ENCODE data around the gene HABP2. TPM values are rescaled to one million over a fixed set of nuclear protein-coding genes. Genes with fewer than 3 reads are reported as not detected.

HABP2 gene
- polyA plus RNA-seq, 1 donor from 2014 or later = not detected

DNA sequence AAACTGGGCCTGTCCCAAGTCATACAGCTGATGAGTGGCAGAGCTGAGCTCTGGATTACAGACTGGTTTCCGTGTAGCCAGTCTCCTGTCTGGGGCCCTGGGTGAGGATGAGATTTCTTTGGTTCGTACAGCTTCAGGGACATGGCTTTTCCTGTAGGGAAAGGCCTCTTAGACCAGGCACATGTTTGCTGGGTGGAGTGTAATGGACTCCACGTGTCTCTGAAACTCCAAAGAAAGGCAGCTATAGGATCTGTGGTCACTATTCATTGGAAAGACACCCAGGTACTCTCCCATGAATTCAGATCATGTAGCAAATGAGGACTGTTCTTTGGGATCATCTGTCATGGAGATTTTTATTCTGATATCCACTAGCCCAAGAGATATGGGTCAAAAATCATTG lies 2.4 kb downstream of the HABP2 start:
- no peak overlapping the region for H2AFZ ChIP-seq (ENCODE audit: low read depth, low read length)
- no peak overlapping the region for H3K27ac ChIP-seq (ENCODE audit: low read length)
- no peak for TF ChIP-seq RAD21 (conservative IDR thresholded peaks at IDR 0.05)
- TF ChIP-seq MXI1 (conservative IDR thresholded peaks at IDR 0.05; ENCODE audit: poor library complexity, severe bottlenecking) = no peak
- TF ChIP-seq EP300 (conservative IDR thresholded peaks at IDR 0.05; ENCODE audit: poor library complexity, severe bottlenecking) = no peak
- no peak for TF ChIP-seq SMC3 (conservative IDR thresholded peaks at IDR 0.05; ENCODE audit: poor library complexity)
- peaks cover 7% of the 10 kb centered on the region for H3K27me3 ChIP-seq (ENCODE audit: insufficient read depth, low read depth, low read length)
- no peaks in the 10 kb centered on the region for H3K9me3 ChIP-seq (ENCODE audit: low read length)
- no peaks in the 10 kb centered on the region for H3K79me2 ChIP-seq (replicated peaks; ENCODE audit: insufficient read depth, low read length)
- H3K9ac ChIP-seq (ENCODE audit: low read length) = no peak overlapping the region
- no peak overlapping the region for H3K4me2 ChIP-seq (ENCODE audit: low read length)
- no peaks in the 10 kb centered on the region for H3K36me3 ChIP-seq (ENCODE audit: insufficient read depth, low read length)
- no peaks in the 10 kb centered on the region for H4K20me1 ChIP-seq (ENCODE audit: insufficient read depth)
- H3K4me3 ChIP-seq (ENCODE audit: low read length) = no peak overlapping the region
- no peaks in the 10 kb centered on the region for H3K9me2 ChIP-seq (ENCODE audit: insufficient read depth, low read length)
- H3F3A ChIP-seq (ENCODE audit: insufficient read depth, low read length, poor library complexity, severe bottlenecking) = no peaks in the 10 kb centered on the region

DNA sequence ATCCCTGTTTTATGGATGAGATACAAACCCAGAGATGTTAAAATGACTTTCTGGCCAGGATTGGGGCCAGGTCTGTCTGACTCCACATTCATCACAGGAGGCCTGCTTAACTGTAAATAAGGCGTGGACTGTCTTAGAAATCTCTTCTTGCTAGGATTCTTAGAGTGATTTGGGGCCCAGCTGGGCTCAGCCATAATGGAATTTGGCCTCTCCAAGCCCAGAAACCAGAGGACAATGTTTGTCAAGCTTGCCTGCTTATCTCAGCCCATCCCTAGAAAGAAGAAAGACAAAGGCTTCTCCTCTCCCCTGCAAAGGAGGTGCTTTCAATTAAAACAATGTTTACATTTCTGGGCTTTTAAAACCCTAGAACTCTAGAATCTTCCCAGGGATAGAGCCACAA lies 2.9 kb downstream of the HABP2 start:
- no peaks in the 10 kb centered on the region for H3K9me3 ChIP-seq (ENCODE audit: low read length)
- H3F3A ChIP-seq (ENCODE audit: insufficient read depth, low read length, poor library complexity, severe bottlenecking) = no peaks in the 10 kb centered on the region
- no peaks in the 10 kb centered on the region for H3K9me2 ChIP-seq (ENCODE audit: insufficient read depth, low read length)
- H3K36me3 ChIP-seq (ENCODE audit: insufficient read depth, low read length) = no peaks in the 10 kb centered on the region
- no peaks in the 10 kb centered on the region for H4K20me1 ChIP-seq (ENCODE audit: insufficient read depth)
- H3K4me3 ChIP-seq (ENCODE audit: low read length) = no peak overlapping the region
- no peak overlapping the region for H3K27ac ChIP-seq (ENCODE audit: low read length)
- peaks cover 7% of the 10 kb centered on the region for H3K27me3 ChIP-seq (ENCODE audit: insufficient read depth, low read depth, low read length)
- no peak overlapping the region for H3K9ac ChIP-seq (ENCODE audit: low read length)
- H2AFZ ChIP-seq (ENCODE audit: low read depth, low read length) = no peak overlapping the region
- H3K4me2 ChIP-seq (ENCODE audit: low read length) = no peak overlapping the region
- TF ChIP-seq TAF1 (IDR thresholded peaks at IDR 0.05; ENCODE audit: low read depth) (no peak), MXI1 (conservative IDR thresholded peaks at IDR 0.05; ENCODE audit: poor library complexity, severe bottlenecking) (no peak), EP300 (conservative IDR thresholded peaks at IDR 0.05; ENCODE audit: poor library complexity, severe bottlenecking) (no peak), POLR2AphosphoS5 (IDR thresholded peaks at IDR 0.05) (no peak), EZH2 (IDR thresholded peaks at IDR 0.05; ENCODE audit: borderline replicate concordance, insufficient read depth, low read length, poor library complexity, severe bottlenecking) (no peak), SMC3 (conservative IDR thresholded peaks at IDR 0.05; ENCODE audit: poor library complexity) (no peak), RAD21 (conservative IDR thresholded peaks at IDR 0.05) (no peak)
- TF ChIP-seq, protein P1, sequence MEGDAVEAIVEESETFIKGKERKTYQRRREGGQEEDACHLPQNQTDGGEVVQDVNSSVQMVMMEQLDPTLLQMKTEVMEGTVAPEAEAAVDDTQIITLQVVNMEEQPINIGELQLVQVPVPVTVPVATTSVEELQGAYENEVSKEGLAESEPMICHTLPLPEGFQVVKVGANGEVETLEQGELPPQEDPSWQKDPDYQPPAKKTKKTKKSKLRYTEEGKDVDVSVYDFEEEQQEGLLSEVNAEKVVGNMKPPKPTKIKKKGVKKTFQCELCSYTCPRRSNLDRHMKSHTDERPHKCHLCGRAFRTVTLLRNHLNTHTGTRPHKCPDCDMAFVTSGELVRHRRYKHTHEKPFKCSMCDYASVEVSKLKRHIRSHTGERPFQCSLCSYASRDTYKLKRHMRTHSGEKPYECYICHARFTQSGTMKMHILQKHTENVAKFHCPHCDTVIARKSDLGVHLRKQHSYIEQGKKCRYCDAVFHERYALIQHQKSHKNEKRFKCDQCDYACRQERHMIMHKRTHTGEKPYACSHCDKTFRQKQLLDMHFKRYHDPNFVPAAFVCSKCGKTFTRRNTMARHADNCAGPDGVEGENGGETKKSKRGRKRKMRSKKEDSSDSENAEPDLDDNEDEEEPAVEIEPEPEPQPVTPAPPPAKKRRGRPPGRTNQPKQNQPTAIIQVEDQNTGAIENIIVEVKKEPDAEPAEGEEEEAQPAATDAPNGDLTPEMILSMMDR (IDR thresholded peaks at IDR 0.05; ENCODE audit: poor library complexity, severe bottlenecking) = no peak
- TF ChIP-seq, protein P2, sequence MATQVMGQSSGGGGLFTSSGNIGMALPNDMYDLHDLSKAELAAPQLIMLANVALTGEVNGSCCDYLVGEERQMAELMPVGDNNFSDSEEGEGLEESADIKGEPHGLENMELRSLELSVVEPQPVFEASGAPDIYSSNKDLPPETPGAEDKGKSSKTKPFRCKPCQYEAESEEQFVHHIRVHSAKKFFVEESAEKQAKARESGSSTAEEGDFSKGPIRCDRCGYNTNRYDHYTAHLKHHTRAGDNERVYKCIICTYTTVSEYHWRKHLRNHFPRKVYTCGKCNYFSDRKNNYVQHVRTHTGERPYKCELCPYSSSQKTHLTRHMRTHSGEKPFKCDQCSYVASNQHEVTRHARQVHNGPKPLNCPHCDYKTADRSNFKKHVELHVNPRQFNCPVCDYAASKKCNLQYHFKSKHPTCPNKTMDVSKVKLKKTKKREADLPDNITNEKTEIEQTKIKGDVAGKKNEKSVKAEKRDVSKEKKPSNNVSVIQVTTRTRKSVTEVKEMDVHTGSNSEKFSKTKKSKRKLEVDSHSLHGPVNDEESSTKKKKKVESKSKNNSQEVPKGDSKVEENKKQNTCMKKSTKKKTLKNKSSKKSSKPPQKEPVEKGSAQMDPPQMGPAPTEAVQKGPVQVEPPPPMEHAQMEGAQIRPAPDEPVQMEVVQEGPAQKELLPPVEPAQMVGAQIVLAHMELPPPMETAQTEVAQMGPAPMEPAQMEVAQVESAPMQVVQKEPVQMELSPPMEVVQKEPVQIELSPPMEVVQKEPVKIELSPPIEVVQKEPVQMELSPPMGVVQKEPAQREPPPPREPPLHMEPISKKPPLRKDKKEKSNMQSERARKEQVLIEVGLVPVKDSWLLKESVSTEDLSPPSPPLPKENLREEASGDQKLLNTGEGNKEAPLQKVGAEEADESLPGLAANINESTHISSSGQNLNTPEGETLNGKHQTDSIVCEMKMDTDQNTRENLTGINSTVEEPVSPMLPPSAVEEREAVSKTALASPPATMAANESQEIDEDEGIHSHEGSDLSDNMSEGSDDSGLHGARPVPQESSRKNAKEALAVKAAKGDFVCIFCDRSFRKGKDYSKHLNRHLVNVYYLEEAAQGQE (IDR thresholded peaks at IDR 0.05; ENCODE audit: borderline replicate concordance) = no peak
- no peaks in the 10 kb centered on the region for H3K79me2 ChIP-seq (replicated peaks; ENCODE audit: insufficient read depth, low read length)
